IPS-18a (cell line): Measurements from ENCODE around the gene MEIS2.

Experiments
- H3K27ac ChIP-seq: one replicate; pipeline ENCODE4 v1.5.1; 2013; ENCODE audit warnings: low read length
- H3K27me3 ChIP-seq: one replicate; pipeline ENCODE4 v1.6.1; 2013; ENCODE audit warnings: mild to moderate bottlenecking, low read length; ENCODE audit not compliant: control insufficient read depth, insufficient read depth
- H3K36me3 ChIP-seq: one replicate; pipeline ENCODE4 v1.6.1; 2013; ENCODE audit warnings: low read depth, low read length; ENCODE audit not compliant: control insufficient read depth
- H3K4me1 ChIP-seq: one replicate; pipeline ENCODE4 v1.6.1; 2013; ENCODE audit warnings: low read depth, low read length; ENCODE audit not compliant: control insufficient read depth
- H3K4me3 ChIP-seq: one replicate; pipeline ENCODE4 v1.5.1; 2013; ENCODE audit warnings: low read length
- H3K9ac ChIP-seq: one replicate; pipeline ENCODE4 v1.6.1; 2013; ENCODE audit warnings: mild to moderate bottlenecking, low read length, moderate library complexity
- H3K9me3 ChIP-seq: one replicate; pipeline ENCODE4 v1.6.1; 2013; ENCODE audit warnings: low read depth, low read length; ENCODE audit not compliant: control insufficient read depth

Gene MEIS2

DNA sequence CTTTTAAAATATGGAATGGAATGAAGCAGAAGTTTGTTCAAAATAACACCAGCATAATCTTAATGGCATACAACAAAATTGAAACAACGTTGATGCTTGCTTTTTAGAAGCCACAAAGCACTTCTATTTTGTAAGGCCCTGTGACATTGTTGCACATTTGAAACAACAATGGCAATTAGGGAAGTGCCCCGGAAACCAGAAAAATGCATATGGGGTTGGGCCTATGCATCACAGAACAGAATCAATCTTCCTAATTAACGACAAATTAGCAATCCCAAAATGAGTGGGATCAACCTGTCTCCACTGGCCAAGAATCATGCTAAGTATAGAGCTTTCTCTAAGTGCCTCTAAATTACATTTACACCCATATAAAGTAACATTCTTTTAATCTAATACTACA is 168.9 kb downstream of the MEIS2 start:
- no peak overlapping the region for H3K4me3 ChIP-seq
- no peak overlapping the region for H3K27ac ChIP-seq
- H3K4me1 ChIP-seq: no peaks in the 10 kb centered on the region
- no peaks in the 10 kb centered on the region for H3K36me3 ChIP-seq
- H3K9ac ChIP-seq: no peak overlapping the region
- H3K9me3 ChIP-seq: no peaks in the 10 kb centered on the region
- H3K27me3 ChIP-seq: no peaks in the 10 kb centered on the region

DNA sequence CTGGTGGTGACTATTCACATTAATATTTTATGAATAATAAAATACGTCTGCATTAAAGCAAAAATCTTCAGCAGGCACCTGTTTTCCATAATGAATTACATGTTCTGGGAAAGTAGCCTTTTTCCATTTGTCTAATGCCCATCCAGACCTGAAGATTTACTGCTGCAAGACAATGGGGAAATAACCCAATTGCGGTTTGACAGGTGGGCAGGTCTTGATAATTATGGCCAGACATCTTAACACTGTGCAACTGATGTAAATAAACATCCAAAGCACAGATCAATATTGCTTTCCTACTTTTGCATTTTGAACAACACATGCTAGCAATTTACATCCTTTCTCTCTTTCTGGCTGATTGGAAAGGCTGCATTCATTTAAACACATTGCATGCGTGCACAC is 173.9 kb downstream of the MEIS2 start:
- no peak overlapping the region for H3K27ac ChIP-seq
- no peak overlapping the region for H3K4me3 ChIP-seq
- no peak overlapping the region for H3K9ac ChIP-seq
- H3K36me3 ChIP-seq: no peaks in the 10 kb centered on the region
- no peaks in the 10 kb centered on the region for H3K27me3 ChIP-seq
- no peaks in the 10 kb centered on the region for H3K9me3 ChIP-seq
- peaks cover 3% of the 10 kb centered on the region for H3K4me1 ChIP-seq

DNA sequence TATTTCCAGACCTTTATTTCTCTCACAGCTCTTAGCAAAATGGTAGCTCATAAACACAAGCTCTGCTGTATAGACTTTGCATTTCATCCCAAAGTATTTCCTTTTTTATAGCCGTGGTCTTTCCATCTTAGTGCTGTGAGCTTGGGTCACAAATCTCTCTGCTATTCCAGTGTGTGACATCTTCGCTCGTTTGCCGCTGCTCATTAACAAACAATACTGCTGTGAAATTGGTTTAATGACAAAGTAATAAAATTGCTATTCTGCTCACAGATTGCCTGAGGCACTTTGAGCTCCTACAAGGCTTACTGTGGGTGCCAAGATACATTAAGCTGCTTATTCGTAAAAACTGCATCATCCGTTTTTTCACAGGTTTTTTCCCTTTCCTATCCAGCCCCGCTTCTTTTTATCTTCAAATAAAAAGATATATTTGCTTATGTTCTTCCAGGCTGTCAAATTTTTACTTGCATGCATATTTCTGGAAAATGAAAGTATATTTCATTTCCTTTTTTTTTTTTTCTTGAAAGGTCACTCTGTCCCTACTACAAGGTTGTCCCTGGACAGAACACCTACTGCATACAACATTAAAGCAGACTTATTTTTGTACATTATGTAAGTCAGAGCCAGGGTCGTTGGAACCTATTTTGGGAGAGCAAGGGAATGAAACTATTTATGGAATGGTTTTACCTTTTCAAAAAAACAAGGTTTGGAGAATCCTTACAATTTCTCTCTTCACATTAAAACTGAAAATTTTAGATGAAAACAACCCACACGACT is 174.5 kb downstream of the MEIS2 start:
- H3K9ac ChIP-seq: no peak overlapping the region
- H3K4me1 ChIP-seq: peaks cover 4% of the 10 kb centered on the region
- H3K27ac ChIP-seq: no peak overlapping the region
- no peaks in the 10 kb centered on the region for H3K36me3 ChIP-seq
- H3K27me3 ChIP-seq: no peaks in the 10 kb centered on the region
- H3K9me3 ChIP-seq: no peaks in the 10 kb centered on the region
- no peak overlapping the region for H3K4me3 ChIP-seq

DNA sequence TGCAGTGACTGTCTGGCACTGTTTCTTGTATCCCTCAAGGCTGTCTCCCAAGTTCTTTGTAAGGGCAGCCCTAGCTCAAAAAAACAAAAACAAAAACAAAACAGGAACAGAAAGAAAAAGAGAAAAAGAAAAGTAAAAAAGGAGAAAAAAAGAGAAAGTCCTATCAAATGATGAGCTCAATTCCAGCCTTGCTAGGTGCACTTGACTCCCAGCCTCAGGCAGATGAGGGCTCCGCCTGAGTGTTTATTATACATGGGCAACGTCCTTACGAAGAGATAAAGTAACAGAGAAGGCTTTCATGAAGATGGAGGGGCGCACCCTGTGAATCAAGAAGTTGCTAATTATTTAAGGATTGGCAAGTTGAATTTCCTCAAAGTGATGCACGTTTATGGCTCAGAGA is 175.3 kb downstream of the MEIS2 start:
- Histone ChIP-seq H3K4me1 (peaks cover 4% of the 10 kb centered on the region), H3K36me3 (no peaks in the 10 kb centered on the region), H3K27ac (no peak overlapping the region), H3K27me3 (no peaks in the 10 kb centered on the region), H3K9me3 (no peaks in the 10 kb centered on the region), H3K4me3 (no peak overlapping the region), H3K9ac (no peak overlapping the region)

DNA sequence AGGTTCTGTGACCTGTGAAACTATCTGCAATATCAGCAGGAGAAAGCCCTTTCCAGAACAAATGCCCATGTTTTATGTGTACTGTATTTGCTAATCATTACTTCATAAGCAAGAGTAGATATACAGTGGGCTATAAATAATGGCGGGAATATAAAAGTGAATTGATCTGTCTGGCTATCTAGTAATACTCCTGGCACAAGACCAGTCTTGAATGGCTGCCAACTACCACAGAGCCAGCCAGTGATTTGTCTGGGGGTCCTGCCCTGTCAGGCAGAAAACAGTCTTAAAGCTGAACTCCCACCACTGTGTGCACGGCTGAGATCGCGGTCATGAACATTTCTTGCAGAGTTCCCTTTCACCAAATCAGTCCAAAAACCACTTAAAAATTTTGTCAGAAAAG is 176.3 kb downstream of the MEIS2 start:
- no peaks in the 10 kb centered on the region for H3K9me3 ChIP-seq
- no peak overlapping the region for H3K4me3 ChIP-seq
- peaks cover 4% of the 10 kb centered on the region for H3K4me1 ChIP-seq
- no peak overlapping the region for H3K9ac ChIP-seq
- no peaks in the 10 kb centered on the region for H3K27me3 ChIP-seq
- no peaks in the 10 kb centered on the region for H3K36me3 ChIP-seq
- no peak overlapping the region for H3K27ac ChIP-seq

DNA sequence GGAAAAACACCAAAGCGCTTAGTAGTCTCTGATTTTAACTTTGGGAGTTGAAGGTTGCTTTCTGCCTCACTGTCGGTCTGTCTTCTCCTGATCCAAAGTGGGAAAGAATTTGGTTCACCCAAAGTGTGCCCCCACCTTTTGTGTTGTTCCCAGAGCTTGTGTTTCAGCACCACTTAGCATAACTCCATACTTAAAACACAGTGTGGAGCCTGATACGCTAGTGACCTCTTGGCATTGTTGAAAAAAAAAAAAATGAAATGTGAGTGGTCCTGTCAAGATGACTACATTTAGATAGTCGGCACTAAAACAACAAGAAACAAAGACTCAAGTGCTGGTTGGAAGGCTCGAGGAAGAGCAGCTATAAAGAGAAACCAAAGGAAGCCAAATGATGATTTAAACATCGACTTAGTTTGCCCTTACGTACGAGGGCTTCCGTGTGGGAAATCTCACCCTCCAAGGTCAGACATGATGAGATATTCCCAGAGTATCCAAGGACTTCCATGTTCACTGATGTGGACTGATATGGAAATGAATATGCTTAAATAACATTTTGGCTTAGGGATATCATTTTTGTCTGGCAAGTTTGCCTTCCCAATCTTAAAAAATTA is 178.8 kb downstream of the MEIS2 start:
- Histone ChIP-seq H3K27me3 (no peaks in the 10 kb centered on the region), H3K36me3 (no peaks in the 10 kb centered on the region), H3K4me1 (peaks cover 4% of the 10 kb centered on the region), H3K27ac (no peak overlapping the region), H3K9me3 (no peaks in the 10 kb centered on the region), H3K4me3 (no peak overlapping the region), H3K9ac (no peak overlapping the region)

DNA sequence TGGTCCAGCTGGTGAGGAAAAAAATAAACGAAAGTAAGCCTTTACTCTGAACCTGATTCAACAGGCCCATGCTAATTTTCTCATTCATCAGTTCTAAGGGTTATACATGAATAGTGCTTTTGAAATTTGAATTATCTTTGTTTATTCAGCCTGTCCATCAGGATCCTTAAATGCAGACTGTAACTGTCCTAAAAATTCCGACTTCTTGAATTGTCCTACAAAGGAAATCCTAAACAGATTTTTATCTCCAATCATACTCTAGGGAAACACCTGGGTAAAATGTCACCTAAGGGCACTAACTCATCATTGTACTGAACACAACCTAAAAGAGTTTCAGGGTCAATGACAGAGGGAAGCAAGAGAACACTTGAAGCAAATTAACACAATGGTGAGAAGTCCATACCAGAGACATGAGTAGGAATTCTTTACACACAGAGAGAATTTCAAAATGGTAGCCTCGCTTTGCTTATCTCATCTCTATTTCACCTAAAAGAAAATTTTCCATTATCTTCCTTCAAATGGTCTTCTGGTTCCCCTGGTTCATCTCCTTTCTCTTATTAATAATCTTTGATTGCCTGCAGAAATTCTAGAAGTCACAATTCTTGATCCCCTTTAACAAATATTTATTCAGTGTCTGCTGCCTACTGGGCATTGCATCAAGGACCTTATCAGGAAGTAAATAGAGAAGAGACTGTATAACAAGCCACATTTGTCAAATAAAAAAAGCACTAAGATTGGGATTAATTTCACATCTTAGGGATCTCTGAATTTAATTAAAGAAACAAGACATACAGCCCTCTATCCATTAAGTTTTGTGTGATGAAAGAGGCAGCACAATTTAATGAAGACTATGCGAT is 182.7 kb downstream of the MEIS2 start:
- Histone ChIP-seq H3K27ac (no peak overlapping the region), H3K4me3 (no peak overlapping the region), H3K36me3 (no peaks in the 10 kb centered on the region), H3K9ac (no peak overlapping the region), H3K4me1 (peaks cover 4% of the 10 kb centered on the region), H3K27me3 (no peaks in the 10 kb centered on the region), H3K9me3 (no peaks in the 10 kb centered on the region)

DNA sequence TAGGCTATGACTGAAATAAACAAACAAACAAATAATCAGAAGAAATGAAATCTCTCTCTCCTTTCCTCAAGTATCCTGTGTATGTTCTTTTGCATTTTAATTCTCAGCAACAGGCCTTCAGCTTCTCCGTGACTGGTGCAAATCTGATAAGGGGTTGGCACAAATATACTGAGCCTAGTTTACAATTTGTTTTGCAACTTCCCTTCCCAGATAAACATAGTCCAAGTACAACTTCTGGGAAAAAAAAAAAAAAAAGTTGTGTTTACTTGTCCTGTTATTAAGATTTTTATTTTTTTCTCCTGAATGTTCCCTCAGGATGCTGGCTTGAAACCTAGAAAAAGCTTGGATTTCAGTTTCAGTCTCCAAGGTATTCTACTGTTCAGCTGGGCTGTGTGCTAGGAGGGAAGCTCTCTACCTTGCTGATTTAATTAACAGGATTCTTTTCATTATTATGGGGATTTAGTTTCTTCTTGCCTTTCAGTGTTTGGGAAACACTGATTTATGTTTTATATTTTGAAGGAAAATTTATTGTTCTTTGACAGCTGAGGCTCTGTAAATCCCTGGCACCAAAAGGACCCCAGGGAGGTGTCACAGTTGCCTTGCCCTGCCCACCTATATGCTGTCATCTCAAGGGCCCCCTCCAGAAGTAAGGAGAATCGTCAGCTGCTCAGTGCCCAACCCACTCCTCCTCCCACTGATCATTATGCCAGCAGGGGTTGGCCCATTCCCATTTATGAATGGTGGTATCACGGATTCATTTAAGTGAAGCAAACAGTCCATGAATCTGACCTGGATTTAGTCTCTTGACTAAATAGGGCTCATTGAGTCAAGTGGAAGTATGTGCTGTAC is 185.2 kb downstream of the MEIS2 start:
- Histone ChIP-seq H3K36me3 (no peaks in the 10 kb centered on the region), H3K9ac (no peak overlapping the region), H3K9me3 (no peaks in the 10 kb centered on the region), H3K27me3 (no peaks in the 10 kb centered on the region), H3K4me1 (peaks cover 3% of the 10 kb centered on the region), H3K27ac (no peak overlapping the region), H3K4me3 (no peak overlapping the region)

DNA sequence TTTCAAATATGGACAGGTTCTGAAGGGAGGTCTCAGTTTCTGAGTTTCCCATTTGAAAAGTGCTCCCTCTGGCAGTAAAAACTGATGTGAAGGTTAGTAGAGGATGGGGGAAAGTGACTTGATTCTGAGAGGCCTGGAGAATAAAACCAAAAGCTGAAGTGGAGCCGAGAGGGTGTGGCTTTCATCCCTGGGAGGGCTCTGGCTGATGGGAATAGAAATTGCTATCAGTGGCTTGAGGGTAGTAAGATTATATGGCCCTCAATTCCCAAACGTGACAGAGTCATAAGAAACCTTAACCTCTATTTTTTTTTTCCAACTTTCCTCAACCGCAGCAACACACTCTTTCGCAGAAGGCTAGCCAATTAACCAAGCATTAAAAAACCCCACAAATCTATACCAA is 185.9 kb downstream of the MEIS2 start:
- no peak overlapping the region for H3K27ac ChIP-seq
- no peaks in the 10 kb centered on the region for H3K9me3 ChIP-seq
- no peak overlapping the region for H3K9ac ChIP-seq
- no peaks in the 10 kb centered on the region for H3K27me3 ChIP-seq
- H3K36me3 ChIP-seq: no peaks in the 10 kb centered on the region
- peaks cover 3% of the 10 kb centered on the region for H3K4me1 ChIP-seq
- no peak overlapping the region for H3K4me3 ChIP-seq

DNA sequence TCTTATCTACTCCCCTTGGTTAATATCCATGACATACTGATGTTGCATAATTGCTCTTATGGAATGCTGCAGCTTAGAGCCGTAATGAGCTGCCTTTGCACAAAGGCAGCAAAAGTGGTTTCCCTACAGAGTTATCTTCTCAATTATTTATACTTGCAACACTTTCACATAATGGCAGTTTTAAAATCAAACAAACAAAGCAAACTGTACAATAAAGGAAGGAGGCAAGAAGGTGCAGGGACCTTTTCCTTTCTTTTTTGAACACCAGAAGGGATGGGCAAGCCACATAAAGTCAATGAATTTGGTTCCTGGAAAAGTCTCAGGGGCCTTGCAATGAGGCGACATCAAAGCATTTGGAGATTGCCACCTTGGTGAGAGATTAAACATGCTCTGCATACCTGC is 188.0 kb downstream of the MEIS2 start:
- no peaks in the 10 kb centered on the region for H3K36me3 ChIP-seq
- no peak overlapping the region for H3K9ac ChIP-seq
- no peak overlapping the region for H3K4me3 ChIP-seq
- no peak overlapping the region for H3K27ac ChIP-seq
- H3K27me3 ChIP-seq: no peaks in the 10 kb centered on the region
- H3K9me3 ChIP-seq: no peaks in the 10 kb centered on the region
- H3K4me1 ChIP-seq: peaks cover 8% of the 10 kb centered on the region

DNA sequence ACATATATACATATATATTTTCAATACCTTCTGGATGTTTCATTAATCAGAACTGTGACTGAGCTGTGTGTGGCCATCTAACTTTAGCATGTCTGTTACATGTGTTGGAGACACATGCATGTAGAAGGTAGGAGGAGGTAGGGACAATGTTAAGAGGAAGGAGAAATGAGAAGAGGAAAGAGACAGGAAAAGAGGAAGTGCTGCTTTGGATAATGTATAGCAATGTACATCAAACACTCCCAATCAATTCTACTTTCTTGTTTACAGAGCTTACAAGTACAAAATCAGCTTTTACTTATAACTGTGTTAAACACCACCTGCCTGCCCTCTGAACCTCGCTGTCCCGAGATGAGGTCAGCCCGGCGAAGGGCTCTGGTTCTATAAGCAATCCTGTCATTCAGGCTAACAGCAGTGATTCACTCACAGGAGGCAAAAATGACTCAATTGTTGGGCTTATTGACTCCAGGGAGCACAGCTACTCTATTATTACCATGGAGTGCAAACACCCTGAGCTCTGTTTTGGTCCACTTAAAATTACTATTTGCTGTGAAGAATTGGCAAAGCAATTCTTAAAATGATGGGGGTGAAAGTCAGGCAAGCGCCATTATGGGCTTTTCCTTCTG is 188.9 kb downstream of the MEIS2 start:
- Histone ChIP-seq H3K9ac (no peak overlapping the region), H3K9me3 (no peaks in the 10 kb centered on the region), H3K27me3 (no peaks in the 10 kb centered on the region), H3K4me3 (no peak overlapping the region), H3K4me1 (peaks cover 17% of the 10 kb centered on the region), H3K36me3 (no peaks in the 10 kb centered on the region), H3K27ac (no peak overlapping the region)
